GM18909 (cell line): ENCODE data around the gene GRM8.
"Not testable (repeated sequence)": the region's sequence is repeated elsewhere in the genome, so short reads cannot be mapped to it uniquely, and the experiment has no call there.

Source experiments
- ATAC-seq: cut with Tn5 transposase; IDR thresholded peaks from one replicate; pipeline ENCODE4 v1.9.1; 2021; ENCODE audit warnings: mild to moderate bottlenecking; ENCODE audit not compliant: unreplicated experiment, poor library complexity

GRM8 gene

GRCh38 chr7:126842451-126842850, 410.3 kb downstream of the GRM8 start:
- ATAC-seq: no peak

DNA sequence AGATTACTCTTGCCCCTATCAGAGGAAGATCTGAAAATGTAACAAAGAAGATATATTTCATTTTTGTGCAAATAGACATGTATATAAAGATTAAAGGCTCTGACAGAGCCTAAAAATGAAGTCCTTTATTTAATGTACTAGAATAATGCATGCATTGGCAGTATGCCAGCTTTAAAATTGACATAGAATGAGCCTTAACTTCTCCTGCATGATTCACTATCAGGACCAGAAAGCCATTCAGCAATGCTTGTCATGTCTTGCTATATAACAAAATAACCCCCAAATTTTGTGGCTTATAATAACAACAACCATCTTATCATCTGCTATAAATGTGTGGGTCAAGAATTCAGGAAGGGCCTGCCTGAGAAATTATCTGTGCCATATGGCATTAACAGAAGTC, 411.9 kb downstream of the GRM8 start:
- no peak for ATAC-seq

- ATAC-seq: no peak
Measured at GRCh38 chr7:126839624-126840023, 413.1 kb downstream of the GRM8 start.

DNA sequence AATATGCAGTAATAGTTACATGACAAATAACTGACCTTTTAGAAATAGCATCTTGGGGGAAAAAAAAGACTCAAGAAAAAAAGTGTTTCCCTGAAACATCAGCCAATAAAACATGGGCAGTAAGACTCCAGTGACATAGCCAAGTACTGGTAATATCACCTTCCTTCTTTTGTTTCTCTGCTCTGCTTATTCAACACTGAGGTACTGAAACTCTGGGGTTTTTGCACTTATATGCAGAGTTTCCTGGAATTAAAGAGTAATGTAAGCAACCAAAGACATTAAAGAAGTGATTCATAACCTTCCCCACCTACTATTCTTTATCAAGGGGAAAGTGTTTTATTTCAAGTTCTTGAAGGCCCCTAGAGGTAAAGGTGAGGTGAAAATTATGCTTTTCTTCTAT, 414.5 kb downstream of the GRM8 start:
- no peak for ATAC-seq

- ATAC-seq: not testable (repeated sequence)
Measured at GRCh38 chr7:126831241-126831640, 421.5 kb downstream of the GRM8 start.

- no peak for ATAC-seq
Measured at GRCh38 chr7:126820925-126821324, 431.8 kb downstream of the GRM8 start.

DNA sequence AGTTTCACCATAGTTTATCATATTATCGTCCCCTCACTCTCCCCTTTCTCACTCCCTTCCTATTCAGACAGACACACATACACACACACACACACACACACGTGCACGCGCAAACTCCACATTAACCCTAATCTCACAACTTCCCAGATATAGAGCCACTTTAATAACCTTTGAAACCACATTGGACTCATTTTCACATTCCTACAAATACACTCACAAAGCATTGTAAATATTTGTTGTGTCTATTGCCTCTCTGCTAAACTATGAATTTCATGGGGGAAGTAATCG, 433.6 kb downstream of the GRM8 start:
- ATAC-seq: no peak

- ATAC-seq: no peak
Measured at GRCh38 chr7:126818393-126819196, 434.1 kb downstream of the GRM8 start.

DNA sequence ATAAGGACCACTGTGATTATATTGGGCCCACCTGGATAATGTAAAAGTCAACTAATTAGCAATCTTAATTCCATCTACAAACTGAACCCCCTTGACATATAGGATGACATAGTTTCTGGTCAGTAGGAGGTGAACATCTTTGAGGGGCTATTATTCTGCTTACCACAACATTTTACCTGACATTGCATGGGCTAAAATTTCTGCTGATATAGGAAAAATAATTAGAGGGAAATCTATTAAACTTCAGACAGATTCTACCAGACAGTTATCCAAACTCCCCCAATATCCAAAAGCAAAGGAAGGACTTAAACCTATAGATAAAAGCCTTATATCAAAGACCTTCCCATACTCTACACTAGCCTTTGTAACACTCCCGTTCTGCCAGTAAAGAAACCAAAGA, 443.6 kb downstream of the GRM8 start:
- no peak for ATAC-seq

DNA sequence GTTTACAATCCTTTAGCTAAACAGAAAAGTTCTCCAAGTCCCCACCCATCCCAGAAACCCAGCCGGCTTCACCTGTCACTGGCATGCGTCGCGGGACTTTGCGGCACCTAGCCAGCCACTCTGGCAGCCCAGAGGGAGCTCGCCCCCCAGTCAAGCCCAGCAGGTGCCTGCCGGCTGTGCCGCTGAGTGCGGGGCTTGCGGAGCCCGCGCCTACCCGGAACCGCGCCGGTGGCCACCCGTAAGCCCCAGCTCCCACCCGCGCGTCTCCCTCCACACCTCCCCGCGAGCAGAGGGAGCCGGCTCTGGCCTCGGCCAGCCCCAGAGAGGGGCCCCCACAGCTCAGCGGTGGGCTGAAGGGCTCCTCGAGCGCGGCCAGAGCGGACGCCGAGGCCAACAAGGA, 446.1 kb downstream of the GRM8 start:
- no peak for ATAC-seq

- ATAC-seq: no peak
Measured at GRCh38 chr7:126805351-126805750, 447.4 kb downstream of the GRM8 start.

GRCh38 chr7:126804604-126805003, 448.1 kb downstream of the GRM8 start:
- peak; percentile 92 for ATAC-seq

DNA sequence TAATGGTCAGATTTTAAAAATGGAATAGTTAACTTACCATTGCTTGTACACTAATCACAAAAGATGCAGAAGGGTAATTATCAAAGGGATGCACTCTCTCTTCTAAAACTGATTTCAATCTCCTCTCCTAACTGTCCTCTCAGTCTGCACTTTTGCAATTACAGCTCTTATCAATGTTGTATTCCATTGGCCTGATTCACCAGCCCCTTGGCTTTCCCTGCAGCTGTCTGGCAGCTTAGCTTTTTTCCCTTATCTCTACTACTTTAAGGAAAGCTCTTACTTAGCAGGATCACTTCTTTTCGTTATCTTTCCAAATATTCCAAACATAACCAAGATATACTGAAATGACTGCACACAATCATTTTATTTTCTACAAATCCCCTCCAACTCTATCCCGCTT, 448.8 kb downstream of the GRM8 start:
- ATAC-seq: no peak

- ATAC-seq: peak; percentile 87
Measured at GRCh38 chr7:126803060-126803665, 449.6 kb downstream of the GRM8 start.

DNA sequence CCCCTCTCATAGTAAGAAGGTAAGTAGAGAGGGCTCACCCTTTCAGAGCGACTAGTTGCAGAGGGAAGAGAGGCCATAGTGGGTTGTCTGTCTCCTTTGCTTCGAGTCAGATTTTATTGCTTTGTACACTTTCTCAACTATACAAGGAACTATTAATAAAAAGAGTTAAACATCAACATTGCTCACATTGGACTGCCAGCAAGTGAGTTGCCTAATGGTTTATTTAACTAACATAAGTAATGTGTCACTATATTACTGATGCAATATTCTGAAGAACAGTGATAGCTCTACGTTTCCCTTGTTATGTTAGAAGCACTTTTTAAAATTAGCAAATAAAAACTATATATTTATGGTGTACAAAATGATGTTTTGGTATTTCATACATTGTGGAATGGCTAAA, 451.0 kb downstream of the GRM8 start:
- no peak for ATAC-seq

DNA sequence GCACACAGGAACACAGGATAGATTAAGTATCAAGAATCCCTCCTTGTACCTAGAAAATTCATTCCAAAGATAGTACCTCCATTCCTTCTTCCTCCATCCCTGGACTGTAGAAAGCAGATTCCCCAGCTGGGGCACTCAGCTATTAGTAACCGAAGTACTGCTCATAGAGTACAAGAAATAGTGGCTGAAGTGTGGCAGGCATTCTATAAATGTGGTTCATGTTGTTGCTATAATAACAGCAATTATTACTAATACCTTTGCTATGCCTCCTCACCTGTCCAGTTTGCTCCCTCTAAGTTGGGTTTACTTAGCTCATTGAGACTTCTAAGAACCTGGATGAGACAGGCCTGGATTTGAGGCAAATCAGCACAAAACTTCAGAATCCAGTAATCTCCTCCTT, 453.2 kb downstream of the GRM8 start:
- ATAC-seq: no peak

DNA sequence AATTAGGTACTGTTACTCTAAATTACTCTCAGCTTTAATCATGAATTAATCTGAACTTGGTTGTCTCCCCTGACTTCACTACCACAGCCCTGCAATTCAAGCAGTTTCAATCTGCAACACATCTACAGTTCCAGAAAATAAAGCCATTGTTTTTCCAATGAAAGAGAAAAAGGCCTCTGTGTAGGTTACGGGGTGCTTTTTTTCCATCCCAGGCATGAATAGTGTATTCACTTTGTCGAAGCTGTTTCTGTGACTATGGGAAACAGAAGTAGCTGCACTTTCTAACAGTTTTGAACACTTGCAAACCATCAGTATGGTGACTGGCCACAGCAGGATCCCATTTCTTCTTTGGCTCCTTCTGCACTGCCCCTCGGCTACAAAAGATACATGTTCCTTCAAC, 460.2 kb downstream of the GRM8 start:
- ATAC-seq: no peak

GRCh38 chr7:126791306-126791705, 461.4 kb downstream of the GRM8 start:
- no peak for ATAC-seq

DNA sequence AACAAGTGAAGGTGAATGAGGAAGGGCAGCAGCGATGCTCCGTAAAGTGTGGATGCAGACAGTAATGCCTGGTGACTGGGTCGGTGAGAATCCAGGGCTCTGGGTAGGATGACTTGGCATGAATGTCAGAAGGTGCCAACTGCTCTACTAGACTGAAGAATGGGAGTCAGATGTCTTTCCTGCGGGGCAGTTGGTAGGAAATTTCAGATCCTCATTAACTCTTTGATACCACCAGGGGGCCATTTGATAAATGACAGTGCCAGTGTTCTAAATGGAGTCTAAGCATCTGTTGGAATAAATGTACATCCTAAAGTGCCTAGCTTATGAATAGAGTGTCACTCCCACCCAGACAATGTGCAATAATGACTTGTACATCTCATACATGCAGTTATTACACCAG, 462.0 kb downstream of the GRM8 start:
- ATAC-seq: no peak

DNA sequence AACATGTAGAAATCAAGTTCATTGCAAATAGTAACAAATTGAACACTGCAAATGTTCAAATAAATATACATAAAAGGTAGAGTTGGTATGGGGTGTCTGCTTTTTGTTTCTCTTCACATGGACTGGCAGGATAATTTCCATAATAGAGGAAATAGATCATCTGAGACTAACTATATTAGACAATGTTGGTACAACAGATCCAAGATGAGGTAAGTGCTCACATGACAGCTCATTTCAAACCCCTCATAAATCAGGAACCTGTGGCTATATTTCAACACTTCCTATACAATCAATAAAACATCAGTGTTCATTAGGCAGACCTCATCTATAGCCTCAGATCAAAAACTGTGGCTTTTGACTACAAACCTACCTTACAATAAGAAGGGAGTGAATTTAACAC, 469.1 kb downstream of the GRM8 start:
- ATAC-seq: no peak

- peak; percentile 86 for ATAC-seq
Measured at GRCh38 chr7:126780993-126781392, 471.7 kb downstream of the GRM8 start.

GRCh38 chr7:126778101-126778500, 474.6 kb downstream of the GRM8 start:
- no peak for ATAC-seq
